NT2/D1 (cell line): ENCODE data around the gene VTI1A.

Experiments used
- SUZ12 ChIP-seq: IDR thresholded peaks from 2 replicates; pipeline ENCODE4 v1.6.1; 2011; ENCODE audit not compliant: insufficient read length, insufficient read depth; ENCODE audit errors: extremely low read depth
- YY1 ChIP-seq: IDR thresholded peaks from 2 replicates; pipeline ENCODE4 v1.6.1; 2011; ENCODE audit not compliant: insufficient read length, insufficient read depth
- ZNF274 ChIP-seq: IDR thresholded peaks from 2 replicates; pipeline ENCODE4 v1.6.1; 2011; ENCODE audit warnings: mild to moderate bottlenecking, low read depth, low read length

DNA sequence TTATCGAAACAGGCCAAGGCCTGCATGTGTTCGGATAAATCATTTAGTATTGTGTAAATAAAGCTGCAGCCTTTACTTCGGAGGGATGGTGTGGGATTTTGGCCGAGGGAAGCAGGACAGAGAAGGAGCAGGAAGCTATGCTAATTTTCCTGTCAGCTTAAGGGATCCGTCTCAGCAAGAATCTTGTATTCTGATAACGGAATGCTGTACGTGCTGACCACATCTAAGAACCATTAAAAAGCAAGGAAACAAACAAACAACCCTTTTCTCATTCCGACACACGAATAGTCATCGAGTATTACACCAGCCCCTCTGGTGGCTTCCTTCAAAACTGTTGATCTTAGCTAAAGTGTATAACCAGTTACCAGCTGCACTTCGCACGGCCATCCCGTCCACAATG, 369.9 kb downstream of the VTI1A start:
- TF ChIP-seq ZNF274 (no peak), SUZ12 (no peak), YY1 (no peak)
